MM.1S (cell line): Measurements from ENCODE around the gene STRN.

Experiments used
- DNase-seq: peaks from one replicate; pipeline ENCODE4 v3.0.0-alpha.2; 2015
- H2AFZ ChIP-seq: fragments of 300-600 bp; sonication (generic); 2 replicates; pipeline ENCODE4 v1.6.0; 2016; ENCODE audit warnings: antibody characterized with exemption, low read length
- H3F3A ChIP-seq: fragments of 300-600 bp; sonication (generic); 2 replicates; pipeline ENCODE4 v1.6.1; 2016; ENCODE audit warnings: mild to moderate bottlenecking, antibody characterized with exemption, low read length, moderate library complexity, mixed read lengths; ENCODE audit not compliant: insufficient read depth
- H3K27ac ChIP-seq: fragments of 300-600 bp; sonication (generic); 2 replicates; pipeline ENCODE4 v1.5.1; 2016; ENCODE audit warnings: mild to moderate bottlenecking, low read length
- H3K27me3 ChIP-seq: fragments of 300-600 bp; sonication (generic); replicated peaks from 2 replicates; pipeline ENCODE4 v1.6.0; 2016; ENCODE audit warnings: low read length; ENCODE audit not compliant: insufficient read depth
- H3K36me3 ChIP-seq: fragments of 300-600 bp; sonication (generic); replicated peaks from 2 replicates; pipeline ENCODE4 v1.6.1; 2016; ENCODE audit warnings: mild to moderate bottlenecking, low read length, mixed read lengths; ENCODE audit not compliant: insufficient read depth
- H3K4me1 ChIP-seq: fragments of 300-600 bp; sonication (generic); 2 replicates; pipeline ENCODE4 v1.6.1; 2016; ENCODE audit warnings: low read length, mixed read lengths
- H3K4me2 ChIP-seq: fragments of 300-600 bp; sonication (generic); 2 replicates; pipeline ENCODE4 v1.6.0; 2016; ENCODE audit warnings: low read depth, low read length
- H3K4me3 ChIP-seq: fragments of 300-600 bp; sonication (generic); 2 replicates; pipeline ENCODE4 v1.5.1; 2016; ENCODE audit warnings: low read length, mixed read lengths
- H3K79me2 ChIP-seq: fragments of 300-600 bp; sonication (generic); 2 replicates; pipeline ENCODE4 v1.6.1; 2016; ENCODE audit warnings: mixed run types, low read length, mixed read lengths
- H3K9ac ChIP-seq: fragments of 300-600 bp; sonication (generic); 2 replicates; pipeline ENCODE4 v1.6.1; 2016; ENCODE audit warnings: low read length, mixed read lengths
- H3K9me2 ChIP-seq: fragments of 300-600 bp; sonication (generic); replicated peaks from 2 replicates; pipeline ENCODE4 v1.6.1; 2016; ENCODE audit warnings: mild to moderate bottlenecking, low read length, mixed read lengths; ENCODE audit not compliant: insufficient read depth
- H3K9me3 ChIP-seq: fragments of 300-600 bp; sonication (generic); replicated peaks from 2 replicates; pipeline ENCODE4 v1.6.1; 2016; ENCODE audit warnings: mild to moderate bottlenecking, low read length, mixed read lengths; ENCODE audit not compliant: insufficient read depth
- H4K20me1 ChIP-seq: fragments of 300-600 bp; sonication (generic); 2 replicates; pipeline ENCODE4 v1.6.1; 2016; ENCODE audit warnings: mild to moderate bottlenecking, low read length, moderate library complexity, mixed read lengths; ENCODE audit not compliant: insufficient read depth
- EZH2 ChIP-seq: fragments of 300-600 bp; sonication (generic); optimal IDR thresholded peaks from 2 replicates; pipeline ENCODE3; 2017; ENCODE audit warnings: low read depth, mild to moderate bottlenecking, antibody characterized with exemption, low read length, mixed read lengths
- EZH2phosphoT487 ChIP-seq: fragments of 300-600 bp; sonication (generic); IDR thresholded peaks from 2 replicates; pipeline ENCODE4 v1.6.1; 2018; ENCODE audit warnings: antibody characterized with exemption, low read length
- TF ChIP-seq, protein P1 (sequence below): fragments of 300-600 bp; sonication (generic); IDR thresholded peaks from 2 replicates; pipeline ENCODE4 v1.5.1; 2016; ENCODE audit warnings: antibody characterized with exemption, low read length, mixed read lengths

Gene STRN

DNA sequence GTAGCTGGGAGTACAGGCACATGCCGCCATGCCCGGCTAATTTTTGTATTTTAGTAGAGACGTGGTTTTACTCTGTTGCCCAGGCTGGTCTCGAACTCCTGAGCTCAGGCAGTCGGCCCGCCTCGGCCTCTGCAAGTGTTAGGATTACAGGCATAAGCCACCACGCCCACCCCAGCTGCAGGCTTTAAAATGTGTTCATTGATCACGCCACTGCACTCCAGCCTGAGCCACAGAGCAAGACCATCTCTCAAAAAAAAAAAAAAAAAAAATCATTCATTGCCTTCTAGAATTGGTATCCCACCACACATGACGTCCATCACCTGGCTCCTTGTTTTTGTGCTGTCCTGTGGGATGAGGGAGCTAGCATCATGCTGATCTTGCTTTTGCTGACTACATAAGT, 142.5 kb downstream of the STRN start:
- Histone ChIP-seq H3K9me3 (no peaks in the 10 kb centered on the region), H3K27me3 (no peaks in the 10 kb centered on the region), H3K9me2 (no peaks in the 10 kb centered on the region), H2AFZ (no peak overlapping the region), H3K27ac (no peak overlapping the region), H3K79me2 (no peaks in the 10 kb centered on the region), H4K20me1 (no peaks in the 10 kb centered on the region), H3K9ac (no peak overlapping the region), H3K4me3 (no peak overlapping the region), H3K4me2 (no peak overlapping the region), H3K36me3 (no peaks in the 10 kb centered on the region), H3K4me1 (no peaks in the 10 kb centered on the region), H3F3A (no peaks in the 10 kb centered on the region)
- no peak for DNase-seq
- TF ChIP-seq EZH2phosphoT487 = no peak
- TF ChIP-seq, protein P1, sequence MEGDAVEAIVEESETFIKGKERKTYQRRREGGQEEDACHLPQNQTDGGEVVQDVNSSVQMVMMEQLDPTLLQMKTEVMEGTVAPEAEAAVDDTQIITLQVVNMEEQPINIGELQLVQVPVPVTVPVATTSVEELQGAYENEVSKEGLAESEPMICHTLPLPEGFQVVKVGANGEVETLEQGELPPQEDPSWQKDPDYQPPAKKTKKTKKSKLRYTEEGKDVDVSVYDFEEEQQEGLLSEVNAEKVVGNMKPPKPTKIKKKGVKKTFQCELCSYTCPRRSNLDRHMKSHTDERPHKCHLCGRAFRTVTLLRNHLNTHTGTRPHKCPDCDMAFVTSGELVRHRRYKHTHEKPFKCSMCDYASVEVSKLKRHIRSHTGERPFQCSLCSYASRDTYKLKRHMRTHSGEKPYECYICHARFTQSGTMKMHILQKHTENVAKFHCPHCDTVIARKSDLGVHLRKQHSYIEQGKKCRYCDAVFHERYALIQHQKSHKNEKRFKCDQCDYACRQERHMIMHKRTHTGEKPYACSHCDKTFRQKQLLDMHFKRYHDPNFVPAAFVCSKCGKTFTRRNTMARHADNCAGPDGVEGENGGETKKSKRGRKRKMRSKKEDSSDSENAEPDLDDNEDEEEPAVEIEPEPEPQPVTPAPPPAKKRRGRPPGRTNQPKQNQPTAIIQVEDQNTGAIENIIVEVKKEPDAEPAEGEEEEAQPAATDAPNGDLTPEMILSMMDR = no peak
- TF ChIP-seq EZH2 = no peak

DNA sequence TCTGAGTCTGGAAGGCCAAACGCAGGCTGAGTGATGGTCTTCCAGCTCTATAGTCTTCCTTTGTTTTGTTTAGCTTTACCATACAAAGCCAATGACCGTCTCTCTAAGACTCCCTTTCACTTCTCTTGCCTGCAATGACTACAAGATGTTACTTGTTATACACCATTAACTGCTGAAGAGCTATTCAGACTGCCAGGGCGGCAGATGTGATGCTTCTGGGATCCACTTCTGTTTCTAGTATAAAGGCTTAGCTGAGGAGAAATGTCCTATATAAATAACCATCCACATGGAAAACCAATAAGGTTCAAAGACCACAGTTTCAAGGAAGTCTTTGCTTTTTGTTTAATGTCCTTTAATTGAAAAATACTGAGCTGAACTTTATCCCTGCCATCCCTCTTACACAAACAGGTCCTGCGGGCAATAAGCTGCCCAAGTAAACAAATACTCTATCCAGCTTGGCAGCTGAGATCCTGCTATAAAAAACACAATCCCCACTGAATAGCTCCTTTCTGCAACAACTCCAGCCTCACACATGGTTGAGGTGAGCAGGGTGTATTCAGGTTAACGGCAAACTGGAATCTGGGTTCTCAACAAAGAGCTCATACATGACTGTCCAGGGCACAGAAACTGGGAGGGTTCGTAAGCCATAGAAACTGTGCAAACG, 145.3 kb downstream of the STRN start:
- no peaks in the 10 kb centered on the region for H3K36me3 ChIP-seq
- H3K27me3 ChIP-seq = no peaks in the 10 kb centered on the region
- TF ChIP-seq, protein P1 = no peak
- no peak for TF ChIP-seq EZH2phosphoT487
- TF ChIP-seq EZH2 = no peak
- H3K27ac ChIP-seq = no peak overlapping the region
- DNase-seq = no peak
- no peak overlapping the region for H3K9ac ChIP-seq
- H3K79me2 ChIP-seq = no peaks in the 10 kb centered on the region
- H3K9me3 ChIP-seq = no peaks in the 10 kb centered on the region
- H3K9me2 ChIP-seq = no peaks in the 10 kb centered on the region
- no peak overlapping the region for H2AFZ ChIP-seq
- H3F3A ChIP-seq = no peaks in the 10 kb centered on the region
- no peak overlapping the region for H3K4me2 ChIP-seq
- no peak overlapping the region for H3K4me3 ChIP-seq
- H4K20me1 ChIP-seq = no peaks in the 10 kb centered on the region
- no peaks in the 10 kb centered on the region for H3K4me1 ChIP-seq

DNA sequence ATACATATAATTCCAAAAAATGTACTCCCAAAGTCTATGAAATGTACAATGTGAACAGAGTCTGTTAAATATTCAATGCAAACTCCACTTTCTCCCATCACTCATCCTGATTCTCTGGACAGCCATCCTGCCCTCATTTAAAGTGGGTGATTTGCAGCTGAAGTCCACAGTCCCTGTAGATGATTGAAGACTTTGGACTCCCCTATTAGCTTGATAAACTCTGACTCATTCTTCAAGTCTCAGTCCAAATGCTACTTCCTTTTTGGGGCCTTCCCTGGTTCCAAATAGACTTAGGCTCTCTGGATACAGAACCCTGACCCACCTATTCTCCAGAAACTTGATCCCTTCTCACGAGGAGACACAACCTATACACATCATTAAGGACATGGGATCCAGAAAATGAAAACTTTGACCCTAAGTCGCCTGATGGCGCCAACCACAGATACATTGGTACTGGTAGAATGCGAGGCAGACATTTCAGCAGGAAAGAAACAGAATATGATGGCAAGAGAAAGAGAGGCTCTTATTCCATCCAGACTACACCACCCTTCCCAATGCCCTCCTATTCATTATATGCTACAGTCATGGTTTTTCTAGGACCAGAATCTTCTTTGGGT, 147.1 kb downstream of the STRN start:
- H3K9me3 ChIP-seq = no peaks in the 10 kb centered on the region
- no peak overlapping the region for H3K9ac ChIP-seq
- no peak for TF ChIP-seq EZH2
- TF ChIP-seq, protein P1 = no peak
- TF ChIP-seq EZH2phosphoT487 = no peak
- H3K4me3 ChIP-seq = no peak overlapping the region
- no peaks in the 10 kb centered on the region for H4K20me1 ChIP-seq
- H3K4me2 ChIP-seq = no peak overlapping the region
- H3K27ac ChIP-seq = no peak overlapping the region
- DNase-seq = no peak
- H3K27me3 ChIP-seq = no peaks in the 10 kb centered on the region
- H3F3A ChIP-seq = no peaks in the 10 kb centered on the region
- H3K79me2 ChIP-seq = no peaks in the 10 kb centered on the region
- H3K9me2 ChIP-seq = no peaks in the 10 kb centered on the region
- no peaks in the 10 kb centered on the region for H3K4me1 ChIP-seq
- H2AFZ ChIP-seq = no peak overlapping the region
- no peaks in the 10 kb centered on the region for H3K36me3 ChIP-seq
